KG1 (cell line): ENCODE data around the gene ACOT7.
"Not testable (repeated sequence)": the region's sequence is repeated elsewhere in the genome, so short reads cannot be mapped to it uniquely, and the experiment has no call there.

Experiments used
- DNase-seq: peaks from one replicate; lab custom pipeline; 2025; lab: John Stamatoyannopoulos, UW

Gene ACOT7

DNA sequence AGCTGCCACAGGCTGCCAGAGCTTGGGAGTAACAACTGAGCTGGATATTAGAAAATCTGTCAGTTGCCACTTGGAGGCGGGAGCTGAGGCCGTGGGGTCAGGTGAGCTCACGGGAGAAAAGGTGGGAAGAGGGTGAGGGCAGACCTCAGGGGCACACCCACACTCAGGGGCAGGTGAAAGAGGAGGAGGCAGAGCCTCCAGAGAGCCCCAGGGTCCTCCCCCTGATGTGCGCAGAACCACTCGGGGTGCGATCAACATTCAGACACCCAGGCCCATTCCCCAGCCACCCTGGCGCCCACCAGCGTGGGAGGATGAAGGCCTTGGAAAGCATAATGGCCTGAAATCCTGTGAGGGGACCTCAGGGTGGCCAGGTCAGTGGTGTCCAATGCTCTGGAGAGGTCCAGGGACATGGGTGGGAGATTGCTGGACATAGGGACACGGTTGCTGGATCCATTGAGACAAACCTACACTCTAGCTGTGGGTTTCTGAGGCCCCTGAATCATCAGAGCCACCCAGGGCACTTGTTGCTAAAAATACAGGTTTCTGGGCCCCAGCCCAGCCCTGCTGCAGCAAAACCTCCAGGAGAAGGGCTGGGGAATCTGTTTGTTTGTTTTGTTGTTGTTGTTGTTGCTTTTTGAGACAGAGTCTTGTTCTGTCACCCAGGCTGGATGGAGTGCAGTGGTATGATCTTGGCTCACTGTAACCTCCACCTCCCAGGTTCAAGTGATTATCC lies 83.3 kb downstream of the ACOT7 start:
- DNase-seq = no peak

DNA sequence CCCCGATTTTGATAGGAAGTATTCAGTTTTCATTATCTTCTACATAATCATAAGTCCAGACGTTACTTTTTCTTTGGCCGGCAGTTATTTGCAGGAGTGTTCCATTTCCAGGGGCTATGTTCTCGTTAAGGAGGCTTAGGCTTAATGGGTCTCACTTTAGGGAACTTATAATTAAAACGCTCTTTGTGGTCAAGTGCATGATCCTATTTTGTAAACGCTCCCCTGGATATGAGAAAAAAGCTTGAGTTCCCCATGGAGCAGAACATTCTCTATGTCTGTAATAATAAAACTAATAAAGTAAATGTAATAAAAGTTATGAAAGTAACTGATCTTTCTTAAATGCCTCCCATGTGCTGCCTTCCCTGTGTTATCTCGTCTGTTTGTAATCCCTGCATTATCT lies 84.0 kb downstream of the ACOT7 start:
- no peak for DNase-seq

DNA sequence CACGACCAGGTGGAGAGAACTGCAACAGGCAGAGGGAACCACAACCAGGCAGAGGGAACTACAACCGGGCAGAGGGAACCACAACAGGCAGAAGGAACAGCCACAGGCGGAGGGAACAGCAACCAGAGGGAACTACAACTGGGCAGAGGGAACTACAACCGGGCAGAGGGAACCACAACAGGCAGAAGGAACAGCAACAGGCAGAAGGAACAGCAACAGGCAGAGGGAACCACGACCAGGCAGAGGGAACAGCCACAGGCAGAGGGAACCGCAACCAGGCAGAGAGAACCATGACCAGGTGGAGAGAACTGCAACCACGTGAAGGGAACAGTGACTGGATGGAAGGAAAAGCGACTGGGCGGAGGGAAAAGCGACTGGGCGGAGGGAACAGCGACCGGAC lies 85.1 kb downstream of the ACOT7 start:
- DNase-seq = no peak

DNA sequence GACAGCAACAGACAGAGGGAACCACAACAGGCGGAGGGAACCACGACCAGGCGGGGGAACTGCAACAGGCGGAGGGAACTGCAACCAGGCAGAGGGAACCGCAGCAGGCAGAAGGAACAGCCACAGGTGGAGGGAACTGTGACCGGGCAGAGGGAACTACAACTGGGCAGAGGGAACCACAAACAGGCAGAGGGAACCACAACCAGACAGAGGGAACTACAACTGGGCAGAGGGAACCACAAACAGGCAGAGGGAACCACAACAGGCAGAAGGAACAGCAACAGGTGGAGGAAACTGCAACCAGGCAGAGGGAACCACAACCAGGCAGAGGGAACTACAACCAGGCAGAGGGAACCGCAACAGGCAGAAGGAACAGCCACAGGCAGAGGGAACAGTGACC lies 85.9 kb downstream of the ACOT7 start:
- DNase-seq = not testable (repeated sequence)

DNA sequence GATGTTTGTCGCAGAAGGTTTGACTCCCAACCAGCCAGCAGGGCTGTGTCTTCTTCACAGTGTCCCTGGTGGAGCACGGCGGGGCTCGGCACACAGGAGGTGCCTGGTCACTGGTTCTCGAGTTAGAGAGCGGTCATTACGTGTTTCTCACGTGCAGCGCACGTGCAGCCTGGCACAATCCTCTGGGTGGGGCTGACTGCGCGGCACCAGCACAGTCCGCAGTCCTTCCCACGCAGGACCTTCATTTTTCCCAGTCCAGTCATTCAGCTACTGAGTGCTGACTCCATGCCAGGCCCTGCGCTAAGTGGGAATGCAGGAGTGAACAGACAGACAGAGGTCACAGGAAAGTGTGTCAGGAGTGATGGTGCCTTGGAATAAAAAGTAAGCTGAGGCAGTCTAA lies 86.5 kb downstream of the ACOT7 start:
- DNase-seq = no peak

DNA sequence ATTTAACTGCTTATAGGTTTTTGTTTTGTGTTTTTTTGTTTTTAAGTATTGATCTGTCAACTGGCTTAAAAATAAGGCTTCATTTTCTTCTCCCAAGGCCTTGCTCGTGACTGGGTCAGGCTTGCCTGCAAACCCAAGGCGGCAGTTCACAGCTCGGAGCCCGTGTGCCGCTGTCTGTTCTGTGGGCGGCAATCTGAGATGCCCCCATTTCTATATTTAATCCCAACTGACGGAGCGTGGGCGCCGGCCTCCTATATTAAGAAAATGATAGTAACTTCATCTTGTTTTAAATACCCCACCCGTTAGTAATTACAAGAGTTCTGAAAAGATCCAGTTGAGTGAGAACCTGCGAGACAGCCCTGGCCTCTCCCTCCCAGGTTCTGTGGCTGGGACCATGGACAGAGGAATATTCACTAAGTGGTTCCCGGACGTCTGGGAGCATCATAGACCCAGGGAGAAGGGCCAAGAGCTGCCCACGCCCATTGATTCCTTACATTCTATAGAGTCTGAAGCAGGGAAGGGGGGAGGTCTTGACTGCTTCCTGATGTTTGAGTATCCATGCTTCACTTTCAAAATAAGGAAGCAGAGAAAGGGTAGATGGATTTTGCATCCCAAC lies 90.1 kb downstream of the ACOT7 start:
- no peak for DNase-seq

DNA sequence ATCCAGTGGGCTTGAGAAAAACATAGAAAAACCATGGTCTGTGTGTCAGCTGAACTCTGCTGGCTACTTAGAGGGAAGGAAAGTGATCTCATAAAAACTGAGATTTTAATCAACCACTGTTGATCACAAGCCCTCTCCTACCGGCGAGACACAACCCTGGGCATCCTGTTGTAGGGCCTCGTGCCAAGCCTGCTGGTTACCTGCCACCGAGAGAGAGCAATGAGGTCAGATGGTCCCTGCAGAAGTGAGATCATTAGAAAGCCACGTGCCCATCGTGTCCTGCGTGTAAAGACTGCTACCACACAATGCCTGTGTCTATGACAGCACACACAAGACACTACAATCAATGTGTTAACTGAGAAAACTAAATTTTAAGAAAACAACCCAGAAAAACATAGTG lies 91.0 kb downstream of the ACOT7 start:
- no peak for DNase-seq

DNA sequence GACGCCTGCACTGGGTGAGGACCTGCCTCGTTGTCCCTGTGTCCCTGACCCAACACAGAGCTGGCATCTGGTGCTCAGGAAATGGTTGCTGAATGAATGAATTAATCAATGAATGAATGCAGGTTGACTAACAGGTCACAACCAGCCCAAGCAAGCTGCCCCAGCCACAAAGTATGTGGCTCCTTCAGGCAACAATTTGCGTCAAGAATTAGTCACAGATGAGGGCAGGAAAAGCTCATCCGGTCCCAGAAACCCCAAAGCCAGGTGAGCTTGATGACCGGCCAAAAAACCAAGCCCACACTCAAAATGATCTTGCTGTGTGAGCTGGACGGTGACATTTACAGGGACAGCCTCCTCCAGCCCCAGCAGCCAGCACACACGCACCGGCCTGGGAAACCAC lies 92.0 kb downstream of the ACOT7 start:
- DNase-seq = no peak

DNA sequence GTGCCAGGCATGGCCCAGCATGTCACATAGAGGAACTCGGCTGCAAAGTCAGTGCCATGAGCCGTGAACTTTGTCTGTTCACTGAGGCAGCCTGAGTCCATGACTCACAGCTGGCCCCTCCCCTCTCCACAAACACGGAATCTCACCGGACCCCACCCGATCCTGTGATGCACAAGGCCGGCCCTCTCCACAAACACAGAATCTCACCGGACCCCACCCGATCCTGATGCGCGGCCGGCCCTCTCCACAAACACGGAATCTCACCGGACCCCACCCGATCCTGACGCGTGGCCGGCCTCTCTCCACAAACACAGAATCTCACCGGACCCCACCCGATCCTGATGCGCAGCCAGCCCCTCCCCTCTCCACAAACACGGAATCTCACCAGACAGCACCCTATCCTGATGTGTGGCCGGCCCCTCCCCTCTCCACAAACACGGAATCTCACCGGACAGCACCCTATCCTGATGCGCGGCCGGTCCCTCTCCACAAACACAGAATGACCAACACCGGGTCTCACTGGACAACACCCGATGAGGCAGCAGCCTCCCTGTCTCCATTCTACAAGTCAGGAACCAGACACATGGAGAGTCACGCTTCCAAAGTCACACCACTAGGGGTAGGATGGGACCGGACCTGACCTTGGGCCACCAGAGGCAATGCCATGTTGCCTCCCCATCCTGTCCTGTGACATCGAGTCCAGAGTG lies 93.1 kb downstream of the ACOT7 start:
- DNase-seq = no peak

DNA sequence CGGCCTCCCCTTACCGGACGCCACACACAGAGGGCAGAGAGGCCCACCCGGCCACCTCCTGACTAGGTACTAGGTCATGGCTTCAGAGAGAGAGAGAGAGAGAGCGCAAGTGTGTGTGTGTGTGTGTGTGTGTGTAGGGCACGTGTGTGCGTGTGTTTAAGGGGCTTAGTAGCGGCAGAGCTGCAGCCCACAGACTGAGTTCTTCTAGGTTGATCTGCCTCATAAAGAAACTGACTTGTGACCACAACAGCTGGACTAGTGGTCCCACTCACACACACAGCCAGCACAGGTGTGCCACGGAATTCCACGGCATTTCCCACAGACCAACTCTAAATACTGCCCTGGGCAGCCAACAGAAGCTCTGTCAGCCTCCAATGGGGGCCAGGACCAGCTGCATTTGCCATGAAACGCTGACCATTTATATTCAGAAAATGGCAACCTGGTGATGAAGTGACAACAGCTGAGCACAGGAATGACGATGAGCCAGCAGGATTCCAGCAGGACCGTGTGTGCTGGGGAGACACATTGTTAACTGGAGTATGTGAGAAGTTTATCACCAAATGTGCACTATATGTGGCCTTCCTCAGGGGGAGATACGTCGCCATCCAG lies 93.9 kb downstream of the ACOT7 start:
- no peak for DNase-seq

DNA sequence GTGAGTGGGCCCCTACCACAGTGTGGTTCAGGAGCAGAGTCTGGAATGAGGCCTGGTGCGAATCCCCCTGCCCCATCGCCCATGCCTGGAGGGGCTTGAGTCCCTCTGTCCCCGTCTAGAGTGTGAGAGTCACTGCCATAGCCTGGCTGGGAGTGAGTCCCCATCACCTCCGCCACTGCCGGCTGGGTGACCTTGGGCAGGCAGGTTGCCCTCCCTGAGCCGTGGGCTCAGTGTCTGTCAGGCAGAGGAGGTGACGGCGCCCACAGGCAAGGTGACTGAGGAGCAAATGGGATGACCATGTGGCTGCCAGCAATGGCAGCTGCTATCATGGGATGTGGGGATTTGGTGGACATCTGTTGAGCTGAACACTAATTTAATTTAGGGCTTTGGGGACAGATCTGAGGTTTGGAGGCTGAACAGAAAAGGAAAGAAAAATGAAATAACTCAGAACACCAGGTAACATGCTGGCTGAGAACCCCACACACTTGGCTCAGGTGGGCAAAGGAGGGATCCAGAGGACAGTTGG lies 94.6 kb downstream of the ACOT7 start:
- no peak for DNase-seq

DNA sequence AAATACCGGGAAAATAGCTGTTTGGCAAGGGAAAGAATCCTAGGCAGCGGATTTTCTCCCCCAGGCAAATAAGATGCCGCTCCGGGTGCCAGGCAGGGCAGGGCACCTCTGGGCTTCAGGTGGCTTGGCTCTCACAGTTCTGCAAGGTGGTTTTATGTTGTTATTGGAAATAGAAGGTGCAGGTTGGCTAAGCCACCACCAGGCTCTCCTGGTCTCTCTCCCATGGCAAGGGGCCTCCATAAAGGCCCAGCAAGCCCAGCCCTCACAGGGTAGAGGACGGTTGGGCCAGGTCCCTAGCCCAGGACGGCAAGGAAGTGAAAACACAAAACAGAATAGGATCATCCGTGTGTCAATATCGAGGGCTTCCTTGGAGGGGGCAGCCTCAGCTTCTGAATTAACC lies 95.0 kb downstream of the ACOT7 start:
- DNase-seq = no peak

DNA sequence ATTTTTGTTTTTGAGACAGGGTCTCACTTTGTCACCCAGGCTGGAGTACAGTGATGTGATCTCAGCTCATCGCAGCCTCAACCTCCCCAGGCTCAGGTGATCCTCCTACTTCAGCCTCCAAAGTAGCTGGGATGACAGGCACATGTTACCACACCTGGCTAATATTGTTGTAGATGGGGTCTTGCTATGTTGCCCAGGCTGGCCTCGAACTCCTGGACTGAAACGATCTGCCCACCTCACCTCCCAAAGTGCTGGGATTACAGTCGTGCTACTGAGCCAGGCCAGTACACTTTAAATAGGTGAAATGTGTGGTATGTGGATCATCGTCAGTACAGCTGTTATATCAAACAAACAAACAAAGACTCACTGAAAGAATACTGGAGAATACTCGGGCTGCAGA lies 97.7 kb downstream of the ACOT7 start:
- no peak for DNase-seq

DNA sequence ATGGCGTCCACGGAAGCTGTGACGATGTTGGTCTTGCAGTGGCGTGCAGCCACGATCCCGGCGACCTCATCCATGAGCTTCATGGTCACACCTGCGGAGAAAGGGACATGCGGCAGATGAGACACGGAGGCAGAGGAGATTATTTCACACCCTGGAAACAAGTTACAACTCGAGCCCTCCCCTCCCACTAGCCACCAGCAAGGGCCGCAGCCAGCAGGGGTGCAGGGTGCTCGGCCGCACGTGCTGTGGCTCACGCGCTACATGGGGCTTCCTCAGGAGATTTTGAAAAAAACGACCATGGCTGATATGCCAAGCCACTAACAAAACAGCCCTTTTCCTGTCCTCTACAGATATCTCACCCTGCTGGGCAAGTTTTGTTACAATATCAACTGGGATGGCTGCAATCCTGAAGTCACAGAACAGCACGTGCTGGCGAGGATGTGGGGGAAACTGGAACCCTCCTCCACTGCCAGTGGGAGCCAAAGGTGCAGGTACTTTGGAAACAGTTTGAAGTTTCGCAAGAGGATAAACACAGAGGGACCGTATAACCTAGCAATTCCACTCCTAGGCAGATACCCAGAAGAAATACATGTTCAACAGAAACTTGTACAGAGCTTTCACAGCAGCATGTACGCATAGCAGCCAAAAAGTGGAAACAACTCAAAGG lies 98.5 kb downstream of the ACOT7 start:
- DNase-seq = no peak

DNA sequence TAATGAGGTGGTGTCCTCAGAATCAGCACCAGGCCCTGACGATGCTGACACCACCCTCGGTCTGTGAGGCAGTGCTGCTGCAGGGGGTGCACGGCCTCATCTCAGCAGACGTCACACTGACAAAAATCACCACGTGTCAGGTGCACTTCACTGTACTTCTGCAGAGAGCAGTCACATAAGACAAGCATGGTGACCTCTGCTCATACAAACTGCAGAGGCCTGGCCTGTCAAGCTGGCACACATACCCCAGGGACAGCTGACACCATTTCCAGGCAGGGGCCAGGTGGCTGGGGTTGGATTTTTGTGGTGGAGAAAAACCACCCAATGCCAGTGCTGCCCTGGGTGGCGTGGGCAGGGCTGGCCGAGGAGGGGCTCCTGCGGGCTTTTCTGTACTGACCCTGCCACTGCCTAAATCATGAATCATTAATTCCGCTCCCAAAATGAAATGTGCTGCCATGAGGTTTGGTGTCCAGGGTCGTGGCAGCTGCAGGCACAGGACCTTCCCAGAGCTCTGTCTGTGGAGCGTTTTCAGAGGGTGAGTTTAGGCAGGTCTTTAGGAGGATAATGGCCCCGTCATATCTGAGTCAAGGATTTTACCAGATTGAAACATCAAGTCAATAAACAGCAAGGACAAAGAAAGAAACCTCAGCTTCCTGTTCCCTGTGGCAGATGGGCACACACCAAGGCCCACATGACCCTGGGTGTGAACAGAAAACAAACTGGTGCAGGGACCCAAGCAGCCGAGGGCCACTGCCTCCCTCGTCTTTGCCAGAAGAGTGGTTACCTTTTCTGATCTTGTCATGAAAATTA lies 99.3 kb downstream of the ACOT7 start:
- no peak for DNase-seq

DNA sequence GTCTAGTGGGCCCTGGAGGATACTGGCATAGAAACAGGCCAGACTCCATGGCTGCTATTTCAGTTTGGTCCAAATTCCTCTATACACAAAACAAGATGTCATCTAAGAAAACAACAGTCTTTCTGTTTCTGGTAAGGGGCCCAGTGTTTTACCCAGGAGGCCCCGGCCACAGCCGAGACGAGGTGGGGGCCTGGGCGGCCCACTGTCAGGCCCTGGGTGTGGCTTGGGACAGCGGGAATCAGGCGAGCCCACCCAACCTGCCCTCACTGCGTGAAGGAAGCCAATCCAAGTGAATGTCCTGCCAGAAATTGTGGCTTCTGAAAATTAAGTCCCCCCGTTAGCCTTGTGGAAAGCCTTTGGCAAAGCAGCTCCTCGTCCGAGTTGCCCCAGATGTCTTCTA lies 101.5 kb downstream of the ACOT7 start:
- no peak for DNase-seq

DNA sequence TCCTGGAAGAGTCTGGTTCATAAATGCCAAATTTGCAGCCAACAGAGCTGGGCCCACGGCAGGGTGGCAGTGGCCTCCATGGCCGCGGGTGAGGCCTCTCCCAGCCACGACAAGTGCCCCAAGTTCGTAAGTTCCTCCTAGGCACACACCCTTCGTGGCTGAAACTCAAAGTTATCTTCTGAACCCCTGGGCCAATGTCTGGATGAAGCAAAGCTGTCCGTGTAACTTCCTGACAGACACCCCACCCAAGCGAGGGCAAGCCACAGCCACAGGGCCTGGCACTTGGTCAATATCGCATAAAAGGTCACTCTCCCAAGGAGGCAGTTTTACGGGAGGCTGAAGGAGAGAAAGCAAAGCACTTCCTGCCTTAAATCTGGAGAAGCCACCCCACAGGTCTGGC lies 104.9 kb downstream of the ACOT7 start:
- DNase-seq = no peak

DNA sequence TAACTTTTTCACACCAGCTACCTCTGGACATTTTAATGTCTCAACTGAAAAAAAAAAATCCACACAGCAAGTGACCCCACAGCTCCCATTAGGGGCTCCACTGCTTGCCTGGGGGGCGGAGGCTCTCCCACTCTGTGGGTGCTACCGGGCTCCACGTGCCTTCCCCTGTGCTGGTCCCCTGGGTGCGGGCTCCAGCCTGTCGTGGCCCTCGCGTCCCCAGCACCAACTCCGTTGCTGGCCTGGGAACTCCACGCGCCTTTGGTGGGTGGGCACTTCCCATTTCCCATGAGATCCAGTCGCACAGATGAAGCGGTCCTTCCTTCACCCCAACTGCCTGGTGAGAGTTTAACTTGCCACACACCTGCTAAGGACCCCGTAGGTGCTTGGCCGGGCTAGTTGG lies 105.5 kb downstream of the ACOT7 start:
- DNase-seq = no peak

DNA sequence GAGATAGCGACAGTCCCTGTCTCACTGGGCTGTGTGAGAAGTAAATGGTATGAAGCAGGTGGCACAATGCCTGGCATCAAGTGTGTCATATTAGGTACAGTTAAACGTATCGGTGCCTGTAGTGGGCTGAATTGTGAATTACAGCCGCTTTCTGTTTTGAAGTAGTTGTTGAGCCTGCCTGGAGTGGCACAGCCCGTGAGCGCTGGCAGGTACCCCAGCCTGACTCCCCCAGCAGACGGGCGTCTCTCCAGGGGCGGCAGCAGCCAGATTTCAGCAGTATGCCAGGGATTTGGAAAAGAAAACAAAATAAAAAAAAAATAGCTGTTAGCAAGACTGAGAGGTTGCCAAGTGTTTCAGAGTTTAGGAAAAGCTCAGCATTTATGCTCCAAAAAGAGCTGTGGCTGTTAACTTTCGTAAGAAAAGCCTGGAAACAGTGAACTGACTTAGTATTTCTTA lies 106.1 kb downstream of the ACOT7 start:
- no peak for DNase-seq

DNA sequence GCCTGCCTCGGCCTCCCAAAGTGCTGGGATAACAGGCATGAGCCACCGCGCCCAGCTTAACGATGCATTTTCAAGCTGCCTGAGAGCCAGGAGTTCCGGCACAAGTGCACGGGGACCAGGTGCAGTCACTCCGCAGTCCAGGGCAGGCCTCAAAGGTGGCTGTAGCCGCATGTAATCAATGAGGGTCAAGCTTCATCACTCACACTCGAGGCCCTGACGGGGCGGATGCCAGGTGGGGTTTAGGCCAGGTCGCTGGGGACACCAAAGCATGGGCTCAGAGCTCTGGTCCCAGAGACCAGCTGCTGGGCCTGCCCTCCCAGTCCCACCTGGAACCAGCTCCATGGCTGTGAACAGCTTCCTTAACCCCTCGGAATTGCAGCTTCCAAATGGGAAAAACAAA lies 106.5 kb downstream of the ACOT7 start:
- no peak for DNase-seq

DNA sequence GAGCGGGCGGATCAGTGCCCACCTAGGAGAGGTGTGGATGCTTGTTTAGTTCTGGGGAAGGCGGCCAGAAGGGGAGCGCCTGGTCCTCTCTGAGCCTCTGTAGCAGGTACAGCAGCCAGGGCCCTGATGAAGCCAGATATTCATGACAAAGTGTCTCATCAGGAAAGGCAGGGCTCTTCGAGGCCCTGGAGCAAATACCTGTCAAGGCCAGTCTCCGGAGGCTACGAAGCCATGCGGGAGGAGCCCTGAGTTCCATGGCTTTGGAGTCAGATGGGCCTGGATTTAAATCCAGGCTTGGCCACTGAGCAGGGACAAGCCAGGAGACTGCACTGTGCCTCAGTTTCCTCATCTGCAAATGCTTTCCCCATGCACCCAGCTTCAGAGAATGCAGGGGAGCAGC lies 107.3 kb downstream of the ACOT7 start:
- DNase-seq = no peak
